Measurements from ENCODE around the gene RSPRY1.

- TF ChIP-seq CTCF (IDR thresholded peaks at IDR 0.05): no peak
- no peak for TF ChIP-seq EZH2 (IDR thresholded peaks at IDR 0.05)
- TF ChIP-seq EZH2phosphoT487 (IDR thresholded peaks at IDR 0.05): no peak
Measured at GRCh38 chr16:57283959-57284208, 97.8 kb downstream of the RSPRY1 start.

All from neural progenitor cell (in vitro differentiated cells).